Right cardiac atrium (tissue), 5 donors: ENCODE results near the gene PRKG1. TPM values are rescaled to one million over a fixed set of nuclear protein-coding genes. Genes with fewer than 3 reads are reported as not detected.

Experiments used
- ATAC-seq, 2 donors: fragments of 200-7000 bp; cut with Tn5 transposase; one replicate each; pipeline versions ENCODE4 v1.8.0 to v1.9.1; 2020; ENCODE audit warnings: moderate library complexity in 2 of 2, mild to moderate bottlenecking in 1 of 2
- DNase-seq, 3 donors: peaks; one replicate each; pipeline ENCODE4 v3.0.0-alpha.2; 2020
- H3K27ac ChIP-seq: one replicate; pipeline ENCODE4 v1.5.1; 2013; ENCODE audit warnings: mild to moderate bottlenecking, low read length, control low read depth, moderate library complexity
- H3K27me3 ChIP-seq: one replicate; pipeline ENCODE4 v1.6.1; 2013; ENCODE audit not compliant: control insufficient read depth, insufficient read depth
- H3K4me1 ChIP-seq: one replicate; pipeline ENCODE4 v1.6.1; 2013; ENCODE audit warnings: low read length; ENCODE audit not compliant: control insufficient read depth, insufficient read depth
- H3K4me3 ChIP-seq: one replicate; pipeline ENCODE4 v1.5.1; 2013; ENCODE audit warnings: low read length, control low read depth
- H3K9me3 ChIP-seq: one replicate; pipeline ENCODE4 v1.6.1; 2013; ENCODE audit warnings: low read length; ENCODE audit not compliant: control insufficient read depth
- WGBS: extraction: QIAGEN DNeasy Blood & Tissue Kit; methylation state at CpG from one replicate; pipeline ENCODE4 v1.1.7; 2013; 5-methylcytosine and 5-hydroxymethylcytosine counted together
- intact Hi-C, 4 donors: fragments of 100-400 bp; cut with DNase I; formaldehyde crosslinking; loops; one replicate each; pipeline versions ENCODE4 v1.11.0 to v1.14.0; 2022 to 2023
- polyA plus RNA-seq: library from polyadenylated mRNA; stranded (reverse); fragments of 200-250 nt; gene quantifications from one replicate; pipeline ENCODE4 v1.2.3, GENCODE V29; 2013
- total RNA-seq, 4 donors: library from RNA; stranded (reverse); fragmentation: NEBNext Ultra II Directional; extraction: Animal tissue kit (Norgen Biotek cat#: 25700); gene quantifications; one replicate each; pipeline ENCODE4 v1.2.1, GENCODE V29; 2021
- donor health status: healthy with polysubstance abuse.
- donor health status: DM: no; HTN: yes; CAD: no.
- donor health status: DM: no; HTN: no; CAD: no.
- donor health status: DM: no; HTN: yes; CAD: no; lungs with severe emphysema.
- donor health status: DM: yes; HTN: yes; CAD: no.

The PRKG1 gene
- total and polyA plus RNA-seq, 5 donors = 16.6 to 49.9 (median 47.4) TPM

DNA sequence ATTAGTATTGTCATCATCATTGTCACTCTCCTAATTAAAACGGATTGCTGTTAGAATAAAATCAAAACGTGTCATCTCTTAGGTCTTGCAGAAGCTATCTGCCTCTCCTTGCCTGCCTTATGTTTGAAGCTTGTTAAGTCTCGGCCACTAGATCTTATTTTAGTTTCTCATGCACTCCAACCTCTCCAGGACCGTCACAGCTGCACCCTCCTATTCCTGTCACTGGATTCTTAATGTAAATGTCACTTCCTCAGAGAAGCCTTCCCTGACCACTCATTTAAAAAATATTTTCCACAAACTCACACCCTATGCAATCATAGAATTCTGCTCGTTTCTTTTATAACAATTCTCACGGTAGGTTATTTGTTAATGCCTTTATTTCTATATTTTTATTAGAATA is 1135.9 kb downstream of the PRKG1 start:
- DNase-seq (no peak), ATAC-seq (no peak)
- intact Hi-C loops = loop anchor here in 2 of 4 donors (10.0 kb wide), 2 partner anchors 1135 to 1205 kb away; partner anchors contain the start of gene PRKG1 (in 1 of the 2)
- H3K4me3 ChIP-seq = no peak overlapping the region
- no peak overlapping the region for H3K27ac ChIP-seq
- H3K4me1 ChIP-seq = no peaks in the 10 kb centered on the region
- WGBS = 77% methylated on average over 6 of the region's 6 CpGs
- H3K27me3 ChIP-seq = no peaks in the 10 kb centered on the region
- no peaks in the 10 kb centered on the region for H3K9me3 ChIP-seq

GRCh38 chr10:52212062-52212461 is 1137.8 kb downstream of the PRKG1 start:
- Histone ChIP-seq H3K27ac (no peak overlapping the region), H3K9me3 (no peaks in the 10 kb centered on the region), H3K4me3 (no peak overlapping the region), H3K27me3 (no peaks in the 10 kb centered on the region), H3K4me1 (no peaks in the 10 kb centered on the region)
- intact Hi-C loops = loop anchor here in 2 of 4 donors (10.0 kb wide), 2 partner anchors 1137 to 1207 kb away; partner anchors contain the start of gene PRKG1 (in 1 of the 2)
- ATAC-seq = peak; percentile 42 to 63
- peak in 2 of 3 donors; percentile 13 to 37 for DNase-seq
- WGBS = 62% methylated on average over 4 of the region's 4 CpGs

DNA sequence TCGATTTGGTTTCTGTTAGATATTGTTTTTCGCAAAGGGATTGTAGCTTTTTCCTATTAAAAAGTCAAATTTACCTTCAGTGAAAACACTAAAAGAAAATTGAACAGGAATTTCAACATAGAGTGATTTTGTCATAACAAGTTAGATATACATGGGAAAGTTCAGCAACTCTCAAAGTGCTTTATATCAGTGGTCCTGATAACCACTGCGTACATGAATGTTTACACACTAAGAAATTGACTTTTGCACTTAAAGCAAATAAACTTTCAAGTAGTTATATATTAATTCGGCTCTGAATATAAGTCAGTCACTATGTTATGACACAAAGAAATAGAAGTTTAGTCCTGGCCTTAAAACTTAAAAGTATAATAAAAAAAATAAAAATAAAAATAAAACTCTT is 1138.5 kb downstream of the PRKG1 start:
- no peaks in the 10 kb centered on the region for H3K4me1 ChIP-seq
- intact Hi-C loops = loop anchor here in 2 of 4 donors (10.0 kb wide), 2 partner anchors 1138 to 1208 kb away; partner anchors contain the start of gene PRKG1 (in 1 of the 2)
- 59% methylated on average over 4 of the region's 4 CpGs for WGBS
- H3K4me3 ChIP-seq = no peak overlapping the region
- no peaks in the 10 kb centered on the region for H3K9me3 ChIP-seq
- no peak overlapping the region for H3K27ac ChIP-seq
- DNase-seq = no peak
- no peak for ATAC-seq
- no peaks in the 10 kb centered on the region for H3K27me3 ChIP-seq

- DNase-seq (peak in 1 of 3 donors; percentile 18), ATAC-seq (peak; percentile 83 to 85)
- 60% methylated on average over 3 of the region's 3 CpGs for WGBS
- intact Hi-C loops = loop anchor here in 2 of 4 donors (10.0 kb wide), 2 partner anchors 1139 to 1209 kb away; partner anchors contain the start of gene PRKG1 (in 1 of the 2)
- Histone ChIP-seq H3K4me3 (no peak overlapping the region), H3K27me3 (no peaks in the 10 kb centered on the region), H3K4me1 (no peaks in the 10 kb centered on the region), H3K27ac (no peak overlapping the region), H3K9me3 (no peaks in the 10 kb centered on the region)
These were observed 1139.0 kb downstream of the PRKG1 start for GRCh38 chr10:52213321-52213752.

GRCh38 chr10:52215745-52216361 is 1141.6 kb downstream of the PRKG1 start:
- intact Hi-C loops = loop anchor here in 2 of 4 donors (10.0 kb wide), 2 partner anchors 1141 to 1211 kb away; partner anchors contain the start of gene PRKG1 (in 1 of the 2)
- peak in 1 of 2 donors; percentile 68 for ATAC-seq
- Histone ChIP-seq H3K4me3 (no peak overlapping the region), H3K4me1 (no peaks in the 10 kb centered on the region), H3K27ac (no peak overlapping the region), H3K27me3 (no peaks in the 10 kb centered on the region), H3K9me3 (no peaks in the 10 kb centered on the region)
- no peak for DNase-seq

GRCh38 chr10:52216852-52217251 is 1142.6 kb downstream of the PRKG1 start:
- Histone ChIP-seq H3K27ac (no peak overlapping the region), H3K27me3 (no peaks in the 10 kb centered on the region), H3K4me1 (no peaks in the 10 kb centered on the region), H3K4me3 (no peak overlapping the region), H3K9me3 (no peaks in the 10 kb centered on the region)
- whole genome bisulfite sequencing = 44% methylated on average over 2 of the region's 2 CpGs
- DNase-seq = no peak
- intact Hi-C loops = loop anchor here in 2 of 4 donors (10.0 kb wide), 2 partner anchors 1142 to 1212 kb away; partner anchors contain the start of gene PRKG1 (in 1 of the 2)
- no peak for ATAC-seq

- 77% methylated on average over 1 of the region's 1 CpG for WGBS
- no peaks in the 10 kb centered on the region for H3K4me1 ChIP-seq
- H3K27me3 ChIP-seq = no peaks in the 10 kb centered on the region
- H3K27ac ChIP-seq = no peak overlapping the region
- intact Hi-C loops = loop anchor here in 2 of 4 donors (10.0 kb wide), 2 partner anchors 1143 to 1213 kb away; partner anchors contain the start of gene PRKG1 (in 1 of the 2)
- no peak overlapping the region for H3K4me3 ChIP-seq
- no peaks in the 10 kb centered on the region for H3K9me3 ChIP-seq
- DNase-seq (no peak), ATAC-seq (no peak)
These were observed 1143.2 kb downstream of the PRKG1 start for GRCh38 chr10:52217531-52217930.

GRCh38 chr10:52220947-52221346 is 1146.7 kb downstream of the PRKG1 start:
- no peak overlapping the region for H3K4me3 ChIP-seq
- ATAC-seq (no peak), DNase-seq (no peak)
- intact Hi-C loops = no loop called here
- H3K27ac ChIP-seq = no peak overlapping the region
- no peaks in the 10 kb centered on the region for H3K9me3 ChIP-seq
- H3K4me1 ChIP-seq = no peaks in the 10 kb centered on the region
- WGBS = 93% methylated on average over 3 of the region's 3 CpGs
- no peaks in the 10 kb centered on the region for H3K27me3 ChIP-seq

DNA sequence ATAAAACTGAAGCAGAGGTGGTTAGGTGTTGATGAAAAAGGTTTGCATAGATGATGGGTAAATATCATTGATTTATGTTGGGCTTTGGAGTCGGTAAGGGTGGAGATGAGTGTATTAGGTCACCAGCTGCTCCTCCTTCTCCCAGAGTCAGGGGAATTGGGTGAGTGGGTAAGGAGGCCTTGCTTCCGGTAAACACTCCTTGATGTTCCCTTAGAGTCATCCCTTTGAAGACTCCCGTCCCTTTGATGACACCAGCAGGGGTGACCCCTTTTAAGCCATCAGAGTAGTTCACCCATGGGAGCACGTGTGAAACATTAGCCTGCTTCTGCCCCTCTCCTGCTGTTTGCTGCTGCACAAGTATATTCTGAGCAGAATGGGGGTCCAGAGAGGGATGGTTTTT is 1147.6 kb downstream of the PRKG1 start:
- ATAC-seq = no peak
- DNase-seq = no peak
- Histone ChIP-seq H3K9me3 (no peaks in the 10 kb centered on the region), H3K4me3 (no peak overlapping the region), H3K4me1 (no peaks in the 10 kb centered on the region), H3K27ac (no peak overlapping the region), H3K27me3 (no peaks in the 10 kb centered on the region)
- intact Hi-C loops = no loop called here
- 69% methylated on average over 4 of the region's 4 CpGs for WGBS

DNA sequence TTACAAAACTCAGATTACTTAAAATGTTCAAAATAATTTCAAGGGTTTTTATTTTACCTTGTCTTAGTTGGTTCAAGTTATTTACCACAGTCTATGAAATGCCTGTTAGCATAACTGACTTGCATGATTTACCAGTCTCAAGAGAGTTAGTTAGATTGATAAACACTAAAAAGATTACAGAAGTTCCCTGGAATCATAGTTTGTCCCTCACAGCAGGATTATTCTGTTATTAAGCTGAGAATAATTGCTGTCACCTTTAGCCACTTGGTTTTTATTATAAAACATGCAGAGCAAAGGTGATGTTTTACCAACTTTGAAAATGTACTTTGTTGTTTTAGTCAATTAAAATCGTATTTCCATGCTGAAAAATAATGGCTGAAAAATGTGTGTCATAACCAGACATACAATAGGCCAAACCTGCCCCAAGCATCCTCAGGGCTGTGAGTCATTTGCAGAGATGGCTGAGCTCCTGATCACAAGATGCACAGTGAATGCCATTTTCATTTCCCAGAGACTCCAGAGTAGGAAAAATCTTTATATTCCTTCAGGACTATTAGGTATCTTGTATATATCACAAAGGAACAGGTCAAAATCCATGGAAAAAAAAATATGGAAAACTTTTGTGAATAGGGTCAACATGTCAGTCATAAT is 1152.0 kb downstream of the PRKG1 start:
- no peak for DNase-seq
- 48% methylated on average over 1 of the region's 1 CpG for WGBS
- intact Hi-C loops = no loop called here
- Histone ChIP-seq H3K9me3 (no peaks in the 10 kb centered on the region), H3K4me3 (no peak overlapping the region), H3K4me1 (no peaks in the 10 kb centered on the region), H3K27me3 (no peaks in the 10 kb centered on the region), H3K27ac (no peak overlapping the region)
- no peak for ATAC-seq

DNA sequence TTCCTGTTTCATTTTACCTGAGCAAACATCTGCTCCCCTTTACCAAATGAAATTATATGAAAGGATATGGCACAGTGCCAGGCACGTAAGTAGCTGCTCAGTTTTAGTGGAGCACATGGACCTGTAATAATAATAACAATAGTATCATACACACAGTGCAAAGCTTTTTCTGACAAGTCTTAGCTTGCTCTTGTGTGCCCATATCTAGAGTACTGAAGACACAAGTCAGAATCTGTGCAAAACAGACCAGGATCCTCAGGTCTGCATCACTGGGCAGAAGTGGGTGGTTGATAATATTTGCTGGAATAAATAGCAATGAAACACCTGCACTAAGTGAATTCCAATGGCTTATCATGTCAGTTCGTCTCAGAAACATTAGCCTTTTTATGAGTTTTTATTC is 1154.3 kb downstream of the PRKG1 start:
- Histone ChIP-seq H3K4me1 (peaks cover 1% of the 10 kb centered on the region), H3K27ac (no peak overlapping the region), H3K4me3 (no peak overlapping the region), H3K9me3 (no peaks in the 10 kb centered on the region), H3K27me3 (no peaks in the 10 kb centered on the region)
- ATAC-seq = no peak
- DNase-seq = no peak
- 64% methylated on average over 2 of the region's 2 CpGs for WGBS
- intact Hi-C loops = no loop called here
